Brain pericyte (primary cell): Measurements from ENCODE around the gene TUBGCP6.

ENCODE experiments used
- DNase-seq: peaks from one replicate; pipeline ENCODE4 v3.0.0-alpha.2; 2012; ENCODE audit warnings: low read depth, low spot score

The TUBGCP6 gene

GRCh38 chr22:50197000-50197800, 47.6 kb downstream of the TUBGCP6 start:
- no peak for DNase-seq

GRCh38 chr22:50196256-50196655, 48.6 kb downstream of the TUBGCP6 start:
- DNase-seq = no peak

GRCh38 chr22:50194037-50194805, 50.6 kb downstream of the TUBGCP6 start:
- DNase-seq = no peak

- no peak for DNase-seq
Observed at GRCh38 chr22:50193621-50194020, 51.2 kb downstream of the TUBGCP6 start.

- no peak for DNase-seq
Observed at GRCh38 chr22:50192436-50193204, 52.2 kb downstream of the TUBGCP6 start.

- DNase-seq = no peak
Observed at GRCh38 chr22:50190941-50191741, 53.7 kb downstream of the TUBGCP6 start.

GRCh38 chr22:50190182-50190940, 54.5 kb downstream of the TUBGCP6 start:
- DNase-seq = no peak

- DNase-seq = no peak
Observed at GRCh38 chr22:50189849-50190181, 55.0 kb downstream of the TUBGCP6 start.

- DNase-seq = no peak
Observed at GRCh38 chr22:50189184-50189848, 55.5 kb downstream of the TUBGCP6 start.

- no peak for DNase-seq
Observed at GRCh38 chr22:50188356-50188755, 56.5 kb downstream of the TUBGCP6 start.

GRCh38 chr22:50186761-50187523, 57.9 kb downstream of the TUBGCP6 start:
- DNase-seq = no peak

- no peak for DNase-seq
Observed at GRCh38 chr22:50186181-50186714, 58.6 kb downstream of the TUBGCP6 start.

- DNase-seq = no peak
Observed at GRCh38 chr22:50185375-50186087, 59.3 kb downstream of the TUBGCP6 start, which contains the start of gene TRABD. Gene TRABD (plus strand): TSS chr22:50185913. CDS start chr22:50193061, 7,148 bp downstream.

- no peak for DNase-seq
Observed at GRCh38 chr22:50184902-50185374, 59.9 kb downstream of the TUBGCP6 start.

- no peak for DNase-seq
Observed at GRCh38 chr22:50184004-50184901, 60.6 kb downstream of the TUBGCP6 start.

- no peak for DNase-seq
Observed at GRCh38 chr22:50183141-50183971, 61.5 kb downstream of the TUBGCP6 start.
